GM19025 (cell line): ENCODE data around the gene CCKAR.

Experiments
- ATAC-seq: cut with Tn5 transposase; IDR thresholded peaks from one replicate; pipeline ENCODE4 v1.9.1; 2021; ENCODE audit warnings: mild to moderate bottlenecking, low read depth, moderate library complexity; ENCODE audit not compliant: unreplicated experiment

Gene CCKAR

DNA sequence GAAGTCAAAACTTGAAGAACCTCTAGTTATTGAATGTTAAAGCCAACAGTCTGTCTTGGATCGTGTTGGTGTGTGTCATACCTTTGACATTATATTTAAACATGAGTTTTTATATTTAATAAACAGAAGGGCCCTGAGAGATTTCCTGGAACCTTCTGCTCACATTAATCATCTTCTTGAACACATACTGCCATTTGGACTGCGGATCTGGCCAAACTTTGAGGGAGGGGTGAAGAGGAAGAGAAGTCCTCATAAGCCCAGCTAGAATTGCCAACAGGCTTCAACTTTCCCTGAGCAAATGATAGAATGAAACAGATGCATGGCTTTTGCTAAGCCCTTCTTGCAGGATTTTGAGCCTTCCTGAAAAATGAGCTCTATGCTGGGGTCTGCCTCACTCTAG is 27.4 kb downstream of the CCKAR start:
- no peak for ATAC-seq

DNA sequence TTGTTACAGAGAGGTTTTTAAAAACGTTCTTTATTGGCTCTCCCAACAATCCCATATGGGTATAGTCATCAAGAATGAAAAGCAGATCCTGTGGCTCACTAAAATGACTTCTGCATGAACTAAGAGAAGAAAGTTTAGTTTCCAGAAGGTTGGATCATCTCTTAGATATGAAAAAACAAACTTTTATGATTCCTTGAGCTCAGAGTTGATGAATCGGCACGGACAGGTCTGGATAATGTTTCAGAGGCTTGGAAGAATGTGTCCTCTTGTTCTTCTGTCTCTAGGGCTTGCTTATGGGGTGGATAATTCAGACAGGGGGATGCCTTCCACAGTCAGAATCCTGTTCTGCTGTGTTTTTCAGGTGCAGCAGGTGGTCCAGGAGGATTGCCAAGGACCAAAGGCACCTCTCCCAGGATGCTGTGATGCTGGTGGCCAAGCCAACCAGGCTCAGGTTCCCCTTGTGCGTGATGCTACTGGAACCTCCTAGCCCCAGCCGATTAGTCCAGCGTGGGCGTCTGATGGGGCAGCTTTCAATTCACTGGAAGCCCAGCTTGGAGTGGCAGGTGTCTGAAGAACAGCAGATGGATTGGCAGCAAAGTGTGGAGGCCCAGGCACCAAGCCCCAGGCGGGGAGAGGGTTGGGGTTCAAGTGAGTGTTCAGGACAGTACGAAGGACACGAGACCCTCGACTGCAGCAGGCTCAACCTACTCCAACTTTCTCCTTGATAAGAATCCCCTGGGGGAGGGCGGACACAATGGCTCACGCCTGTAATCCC is 30.3 kb downstream of the CCKAR start:
- ATAC-seq = no peak

DNA sequence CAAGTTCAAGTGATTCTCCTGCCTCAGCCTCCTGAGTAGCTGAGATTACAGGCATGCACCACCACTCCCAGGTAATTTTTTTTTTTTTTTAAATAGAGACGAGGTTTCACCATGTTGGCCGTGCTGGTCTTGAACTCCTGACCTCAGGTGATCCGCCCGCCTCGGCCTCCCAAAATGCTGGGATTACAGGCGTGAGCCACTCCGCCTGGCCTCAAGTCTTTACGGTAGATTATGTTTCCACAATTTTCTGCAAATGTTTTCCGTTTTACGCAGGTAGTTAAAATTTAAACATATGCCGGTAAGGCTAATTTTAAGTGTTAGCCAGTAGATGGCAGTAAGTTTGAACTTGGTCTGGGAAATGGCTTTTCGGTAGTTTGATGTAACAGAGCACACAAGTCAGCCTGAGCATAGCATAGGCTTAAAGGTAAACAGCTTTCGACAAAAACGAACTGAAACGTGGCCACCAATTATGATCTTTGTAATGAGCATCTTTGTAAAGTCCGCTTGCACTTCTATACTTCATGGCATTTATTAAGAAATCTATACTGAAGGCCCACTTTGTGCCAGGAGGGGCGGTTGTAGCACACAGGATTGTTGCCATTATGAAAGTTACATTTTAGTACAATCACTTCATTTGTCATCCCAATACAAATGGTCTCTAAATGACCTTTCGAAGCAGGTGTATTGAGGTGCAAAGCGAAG is 31.1 kb downstream of the CCKAR start:
- ATAC-seq = no peak

DNA sequence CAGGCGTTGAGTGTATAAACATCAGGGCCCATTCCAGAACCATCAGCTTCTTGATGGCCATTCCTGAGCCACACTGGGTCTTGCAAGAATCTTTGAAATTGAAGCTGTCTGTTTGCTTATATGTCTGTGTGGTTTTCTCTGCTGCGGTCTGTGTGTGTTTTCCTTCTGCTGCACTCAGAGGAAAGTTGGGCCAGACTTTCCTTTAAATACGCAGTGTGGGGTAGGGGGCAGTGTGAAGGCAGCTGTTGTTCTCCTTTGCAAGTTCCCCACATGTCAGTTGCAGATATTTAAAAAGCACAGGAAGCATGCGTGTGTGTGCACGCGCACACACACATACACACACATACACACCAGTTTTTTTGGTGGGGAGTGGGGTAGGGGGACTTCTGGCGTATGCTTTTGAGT is 32.1 kb downstream of the CCKAR start:
- no peak for ATAC-seq

DNA sequence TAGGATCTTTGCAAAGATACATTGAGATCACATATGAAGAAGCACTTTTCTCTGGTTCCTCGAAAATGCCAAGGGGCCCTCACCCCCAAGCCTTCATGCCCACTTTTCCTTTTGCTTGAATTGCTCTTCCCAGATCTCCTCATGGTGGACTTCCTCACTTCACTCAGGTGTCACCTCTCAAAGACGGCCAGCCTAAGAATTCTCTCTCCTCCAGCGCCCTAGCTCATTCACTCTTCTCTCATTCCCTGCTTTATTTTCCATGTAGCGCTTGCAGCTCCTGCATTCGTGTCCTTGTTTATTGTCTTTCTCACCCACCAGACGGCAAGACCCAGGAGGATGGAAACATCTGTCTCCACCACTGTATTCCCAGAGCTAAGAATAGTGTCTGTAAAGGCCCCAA is 32.9 kb downstream of the CCKAR start:
- no peak for ATAC-seq

DNA sequence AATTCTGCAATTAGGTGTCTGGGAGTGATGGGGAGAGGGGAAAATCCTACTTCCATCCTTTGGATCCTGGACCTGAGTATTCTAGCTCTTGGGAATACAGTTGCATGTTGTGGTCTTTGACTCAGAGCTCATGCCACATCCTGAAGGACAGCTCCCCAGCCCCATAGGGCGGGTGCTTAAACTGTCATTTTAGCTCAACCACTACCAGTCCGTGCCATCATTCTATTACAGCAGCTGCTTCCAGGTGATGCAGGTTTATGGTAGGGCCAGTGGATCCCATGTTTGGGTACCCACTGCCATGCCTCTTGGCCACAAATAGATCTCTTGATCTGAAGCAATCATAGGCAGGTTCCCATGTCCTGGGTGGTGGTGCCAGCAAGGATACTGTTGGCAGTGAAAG is 34.7 kb downstream of the CCKAR start:
- no peak for ATAC-seq

DNA sequence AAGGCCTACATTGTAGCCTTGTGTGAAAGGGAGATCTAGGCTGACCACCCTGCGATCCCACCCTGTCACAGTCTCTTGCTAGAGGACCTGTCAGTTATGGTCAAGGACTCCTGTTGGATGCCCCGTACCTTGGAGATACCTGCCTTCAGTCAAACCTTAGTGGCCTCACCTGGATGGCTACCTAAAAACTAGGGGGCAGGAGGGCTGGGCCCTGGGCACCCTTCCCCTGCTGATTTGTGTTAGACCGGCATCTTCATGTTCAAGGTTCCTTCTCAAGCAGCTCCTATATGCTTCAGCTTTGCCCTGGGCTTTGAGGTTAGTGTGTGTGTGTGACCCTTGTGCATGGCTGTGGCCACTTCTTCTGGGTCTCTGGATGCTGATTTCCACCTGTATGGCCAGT is 35.3 kb downstream of the CCKAR start:
- no peak for ATAC-seq

DNA sequence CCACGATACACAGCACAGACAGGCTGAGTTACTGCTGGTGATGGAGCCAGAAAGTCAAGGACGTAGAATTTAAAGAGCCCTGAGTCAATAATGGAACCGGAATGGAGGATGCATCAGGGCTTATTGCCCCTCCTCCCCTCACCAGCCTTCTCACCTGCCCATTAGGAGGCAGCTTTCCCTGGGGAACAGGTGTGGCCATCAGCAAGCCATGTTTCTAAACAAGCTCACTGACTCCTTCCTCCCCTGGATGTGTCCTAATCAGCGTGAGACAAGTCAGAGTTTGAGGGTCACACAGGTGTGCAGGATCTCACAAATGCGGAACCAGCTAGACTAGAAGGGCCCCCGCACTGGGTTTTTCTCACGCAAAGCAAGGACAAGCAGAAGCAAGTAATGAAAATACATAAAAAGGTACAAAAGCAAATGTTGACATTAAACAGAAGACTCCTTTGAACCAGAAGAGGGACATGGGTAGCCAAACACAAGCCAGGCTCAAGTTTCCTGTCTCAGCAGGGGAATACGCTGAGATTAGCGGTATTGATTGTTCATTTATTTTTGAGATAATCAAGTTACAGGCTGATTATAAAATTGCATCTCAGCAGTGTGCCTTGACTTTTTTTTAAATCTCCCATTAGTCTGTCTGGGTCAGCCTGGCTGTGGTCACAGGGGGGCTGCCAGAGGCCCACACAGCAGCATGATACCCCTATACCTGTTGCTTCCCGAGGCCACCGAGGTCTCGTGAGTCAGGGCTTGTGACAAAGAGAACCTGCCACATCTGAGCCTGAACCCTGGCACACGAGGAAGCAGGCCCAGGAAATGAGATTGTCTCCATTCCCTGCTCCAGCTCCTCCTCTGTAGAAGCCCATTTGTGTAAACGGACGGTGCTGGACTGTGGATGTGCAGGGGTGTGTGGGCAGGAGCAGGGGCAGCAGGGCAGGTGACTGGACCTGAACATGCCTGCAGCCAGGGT is 37.4 kb downstream of the CCKAR start:
- ATAC-seq = no peak

DNA sequence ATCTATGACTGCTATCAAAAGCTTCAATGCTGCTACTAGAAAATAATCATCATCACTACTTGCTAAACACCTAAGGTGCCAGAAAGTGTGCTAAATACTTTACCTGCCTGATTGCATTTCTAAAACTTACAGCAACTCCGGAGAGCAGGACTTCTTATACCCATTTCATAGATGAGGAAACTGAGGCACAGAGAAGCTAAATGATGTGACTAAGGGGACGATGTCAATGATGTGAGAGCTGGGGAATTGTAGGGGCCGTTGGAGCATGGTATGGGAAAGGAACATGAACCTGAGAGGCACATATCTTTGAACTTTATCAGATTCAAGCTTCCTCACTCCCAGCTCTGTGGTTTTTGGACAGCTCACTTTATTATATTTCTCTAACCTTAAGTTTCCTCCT is 38.7 kb downstream of the CCKAR start:
- ATAC-seq = no peak

DNA sequence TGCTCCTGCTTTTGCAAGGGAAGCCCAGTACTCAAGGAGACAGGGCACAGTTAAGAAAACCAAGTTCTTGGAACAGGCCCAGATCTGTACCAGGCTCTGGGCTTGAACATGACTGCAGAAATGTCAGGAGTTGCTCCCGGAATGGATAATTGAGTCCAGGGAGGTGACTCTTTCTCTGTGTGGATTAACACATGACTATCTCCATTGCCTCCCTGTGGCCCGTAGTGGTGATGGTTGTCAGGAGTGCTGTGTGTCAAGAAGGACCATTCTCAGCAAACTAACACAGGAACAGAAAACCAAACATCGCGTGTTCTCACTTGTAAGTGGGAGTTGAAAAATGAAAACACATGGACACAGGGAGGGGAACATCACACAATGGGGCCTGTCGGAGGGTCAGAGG is 39.9 kb downstream of the CCKAR start:
- no peak for ATAC-seq

DNA sequence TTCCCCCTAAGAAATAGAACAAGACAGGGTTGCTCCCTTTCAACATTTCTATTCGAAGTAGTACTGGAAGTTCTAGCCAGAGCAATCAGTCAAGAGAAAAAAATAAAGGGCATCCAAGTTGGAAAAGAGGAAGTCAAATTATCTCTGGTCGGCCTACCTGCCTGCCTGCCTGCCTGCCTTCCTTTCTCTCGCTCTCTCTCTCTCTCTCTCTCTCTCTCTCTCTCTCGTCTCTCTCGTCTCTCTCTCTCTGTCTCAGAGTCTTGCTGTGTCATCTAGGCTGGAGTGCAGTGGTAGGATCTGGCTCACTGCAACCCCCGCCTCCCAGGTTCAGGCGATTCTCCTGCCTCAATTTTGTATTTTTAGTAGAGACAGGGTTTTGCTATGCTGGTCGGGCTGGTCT is 42.9 kb downstream of the CCKAR start:
- ATAC-seq = no peak

DNA sequence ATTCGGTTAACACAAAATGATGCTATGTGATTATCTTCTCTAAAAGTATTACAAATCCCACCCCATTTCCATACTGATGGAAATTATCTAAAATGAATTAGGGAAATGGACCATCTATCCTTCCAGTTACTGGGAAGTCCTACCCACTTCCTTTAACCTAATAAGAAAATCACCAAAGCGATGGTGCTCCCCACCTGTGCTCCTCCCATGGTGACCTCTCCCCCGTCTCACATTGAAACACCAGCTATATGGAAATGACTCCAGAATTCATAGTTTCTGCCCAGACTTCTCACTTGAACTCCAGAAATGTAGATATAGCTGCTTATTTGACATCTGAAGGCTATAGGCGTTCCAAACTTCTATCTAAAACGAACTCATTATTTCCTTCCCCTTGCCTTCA is 48.5 kb downstream of the CCKAR start:
- no peak for ATAC-seq

DNA sequence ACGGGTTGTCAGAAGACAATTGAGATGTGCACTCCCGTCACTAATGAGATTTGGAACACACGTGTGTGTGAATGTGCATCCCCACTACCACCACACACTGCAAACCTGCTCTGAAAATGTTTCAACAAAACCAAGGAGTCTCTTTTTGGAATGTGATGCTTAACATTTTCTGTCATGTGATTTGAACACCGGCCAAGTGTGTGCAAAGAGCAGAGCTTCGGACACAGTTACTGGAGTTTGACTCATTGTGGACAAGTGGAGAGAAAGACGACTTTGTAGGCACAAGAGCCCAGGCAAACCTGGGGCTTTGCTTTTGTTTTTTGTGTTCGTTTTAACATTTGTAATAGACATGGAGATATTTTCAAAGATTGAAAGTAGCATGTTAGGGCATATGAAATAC is 49.2 kb downstream of the CCKAR start:
- ATAC-seq = no peak

DNA sequence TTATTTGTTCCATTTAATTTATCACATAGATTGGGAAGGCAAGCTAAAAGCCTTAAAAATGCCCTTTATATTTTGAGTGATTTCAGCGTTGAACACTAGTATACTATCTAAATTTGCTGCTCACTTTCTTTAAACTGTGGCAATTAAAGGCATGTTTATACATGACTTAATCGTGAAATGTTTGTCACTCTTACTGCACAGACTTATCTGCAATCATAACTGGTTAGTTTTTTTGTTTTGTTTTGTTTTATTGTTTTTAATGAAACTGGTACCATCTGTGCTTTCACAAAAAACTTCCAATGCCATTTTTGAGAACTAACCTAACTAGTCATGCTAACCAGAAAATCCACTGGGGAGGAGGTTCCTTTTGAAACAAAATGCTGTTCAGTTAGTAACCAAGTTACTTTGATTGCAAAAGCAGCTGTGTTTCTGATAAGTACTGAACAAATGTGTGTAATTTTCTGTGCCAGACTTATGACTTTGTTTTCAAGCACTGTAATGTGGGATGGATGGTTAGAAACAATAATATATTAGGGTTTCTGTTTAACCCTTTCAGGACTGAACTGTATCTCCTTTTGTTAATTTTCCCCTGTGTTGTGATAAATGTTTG is 56.1 kb downstream of the CCKAR start:
- ATAC-seq = no peak

DNA sequence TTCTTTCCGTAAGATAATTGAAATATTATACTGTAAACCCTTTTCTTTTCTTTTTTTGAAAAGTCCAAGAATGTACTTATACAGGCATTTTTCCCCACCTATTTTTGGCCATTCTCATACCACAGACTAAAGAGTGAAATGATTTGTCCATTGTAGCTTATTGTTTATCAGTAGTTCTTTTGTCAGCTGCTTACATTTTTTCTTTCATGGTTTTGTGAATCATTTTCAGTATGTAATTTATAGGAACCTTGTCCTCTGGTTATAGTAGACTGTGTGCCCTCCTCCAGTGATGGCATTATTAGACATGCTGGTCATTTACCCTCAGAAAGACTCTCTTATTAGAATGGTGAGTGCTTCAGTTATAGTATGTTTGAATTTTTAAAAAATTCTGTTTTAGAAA is 56.7 kb downstream of the CCKAR start:
- no peak for ATAC-seq

DNA sequence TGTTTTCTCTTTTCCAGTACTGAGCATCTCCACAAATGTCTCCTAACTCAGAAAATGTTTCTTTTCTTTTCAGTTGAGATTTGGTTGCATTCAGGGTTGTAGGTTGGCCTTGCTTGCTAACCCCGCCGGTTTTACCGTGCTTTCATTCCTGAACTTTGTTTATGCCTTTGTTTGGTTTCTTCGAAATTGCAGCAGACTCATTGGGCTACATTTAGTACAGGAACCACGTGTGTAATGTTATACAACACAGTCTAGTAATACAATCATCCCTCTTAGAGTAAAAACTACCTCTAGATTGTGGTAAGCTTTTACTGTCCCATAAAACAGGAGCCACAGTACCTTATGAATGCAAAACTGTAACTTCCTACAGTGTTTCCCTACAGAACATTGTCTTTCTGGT is 57.9 kb downstream of the CCKAR start:
- ATAC-seq = no peak

DNA sequence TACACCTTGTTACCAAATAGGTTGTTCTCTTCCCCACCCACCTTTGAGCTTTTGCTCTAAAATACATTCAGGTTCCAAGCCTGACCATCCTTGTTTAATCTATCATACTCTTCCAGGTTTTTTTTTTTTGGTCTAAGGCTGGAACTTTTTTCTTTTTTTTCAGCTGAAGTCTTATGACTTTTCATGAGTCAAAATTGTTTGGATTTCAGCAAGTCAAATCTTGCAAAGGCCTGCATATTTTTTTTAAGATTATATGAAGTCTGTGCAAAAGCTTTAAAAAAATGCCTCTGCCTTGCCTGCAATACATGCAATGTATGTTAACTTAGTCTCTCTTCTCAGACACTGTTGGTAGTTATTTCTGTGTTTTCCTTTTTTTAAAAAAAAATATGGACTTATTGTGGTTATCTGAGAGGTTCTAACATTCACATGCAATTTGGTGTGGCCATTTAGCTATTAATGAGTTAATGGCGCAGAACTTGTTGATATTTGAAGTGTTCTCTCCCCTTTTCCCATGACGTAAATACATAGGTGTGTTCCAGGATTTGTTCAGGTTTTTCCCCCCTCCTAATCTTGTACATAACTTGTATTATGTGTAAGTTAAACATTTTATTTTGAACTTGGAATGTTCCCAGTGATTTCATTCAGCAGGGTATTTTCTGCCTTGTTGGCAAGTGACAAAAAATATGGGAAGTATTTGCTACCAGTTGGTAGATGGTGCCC is 58.7 kb downstream of the CCKAR start:
- ATAC-seq = no peak
